Liver (tissue), 9 donors: ENCODE results near the gene RPTOR. TPM values are rescaled to one million over a fixed set of nuclear protein-coding genes. Genes with fewer than 3 reads are reported as not detected.

Experiments
- DNase-seq: peaks from one replicate; pipeline ENCODE4 v3.0.0-alpha.2; 2017; ENCODE audit warnings: low spot score
- H3K27ac ChIP-seq, 2 donors: one replicate each; pipeline ENCODE4 v1.7.0; 2013; ENCODE audit warnings: inconsistent platforms in 2 of 2, low read length in 2 of 2, control low read depth in 1 of 2, low read depth in 1 of 2, mild to moderate bottlenecking in 1 of 2
- H3K27me3 ChIP-seq, 4 donors: one replicate each; pipeline versions ENCODE4 v1.6.1 to v1.7.0; 2013; ENCODE audit warnings: low read length in 3 of 4, inconsistent platforms in 1 of 4, mild to moderate bottlenecking in 1 of 4, moderate library complexity in 1 of 4; ENCODE audit not compliant: control insufficient read depth in 4 of 4, insufficient read depth in 4 of 4
- H3K36me3 ChIP-seq, 4 donors: one replicate each; pipeline versions ENCODE4 v1.6.1 to v1.7.0; 2013; ENCODE audit warnings: low read length in 3 of 4, mild to moderate bottlenecking in 3 of 4, low read depth in 1 of 4, moderate library complexity in 1 of 4; ENCODE audit not compliant: control insufficient read depth in 4 of 4, insufficient read depth in 3 of 4
- H3K4me1 ChIP-seq, 4 donors: one replicate each; pipeline versions ENCODE4 v1.6.1 to v1.7.0; 2013; ENCODE audit warnings: low read length in 3 of 4, mild to moderate bottlenecking in 3 of 4, moderate library complexity in 1 of 4; ENCODE audit not compliant: control insufficient read depth in 4 of 4, insufficient read depth in 4 of 4
- H3K4me3 ChIP-seq, 3 donors: one replicate each; pipeline versions ENCODE4 v1.6.1 to v1.7.0; 2013; ENCODE audit warnings: low read length in 3 of 3, control low read depth in 1 of 3, low read depth in 1 of 3, mild to moderate bottlenecking in 1 of 3
- H3K9ac ChIP-seq, 2 donors: one replicate each; pipeline ENCODE4 v1.7.0; 2013; ENCODE audit warnings: low read length in 2 of 2, mild to moderate bottlenecking in 2 of 2, moderate library complexity in 2 of 2, control low read depth in 1 of 2, low read depth in 1 of 2
- H3K9me3 ChIP-seq, 4 donors: one replicate each; pipeline versions ENCODE4 v1.6.1 to v1.7.0; 2013; ENCODE audit warnings: low read length in 3 of 4; ENCODE audit not compliant: control insufficient read depth in 4 of 4
- ATF3 ChIP-seq: IDR thresholded peaks from 2 replicates; pipeline ENCODE4 v1.6.1; 2016; ENCODE audit warnings: antibody characterized with exemption
- EGR1 ChIP-seq, 2 donors: IDR thresholded peaks; 2 replicates each; pipeline ENCODE4 v1.6.1; 2016 to 2018; ENCODE audit warnings: antibody characterized with exemption in 2 of 2, low read depth in 2 of 2
- FOXA1 ChIP-seq: IDR thresholded peaks from 2 replicates; pipeline ENCODE4 v1.6.1; 2016; ENCODE audit warnings: antibody characterized with exemption
- FOXA2 ChIP-seq: IDR thresholded peaks from 2 replicates; pipeline ENCODE4 v1.6.1; 2016; ENCODE audit warnings: antibody characterized with exemption
- GABPA ChIP-seq, 2 donors: IDR thresholded peaks in 1 of 2; conservative IDR thresholded peaks in 1 of 2; 2 replicates each; pipeline ENCODE4 v1.6.1; 2016; ENCODE audit warnings: antibody characterized with exemption in 2 of 2, mild to moderate bottlenecking in 1 of 2, moderate library complexity in 1 of 2
- HNF4A ChIP-seq, 2 donors: conservative IDR thresholded peaks; 2 replicates each; pipeline ENCODE4 v1.6.1; 2016; ENCODE audit warnings: antibody characterized with exemption in 2 of 2, mild to moderate bottlenecking in 2 of 2
- HNF4G ChIP-seq: IDR thresholded peaks from 2 replicates; pipeline ENCODE4 v1.6.1; 2016; ENCODE audit warnings: antibody characterized with exemption
- JUND ChIP-seq, 2 donors: IDR thresholded peaks; 2 replicates each; pipeline ENCODE4 v1.6.1; 2016; ENCODE audit warnings: antibody characterized with exemption in 2 of 2
- NR2F2 ChIP-seq: IDR thresholded peaks from 2 replicates; pipeline ENCODE4 v1.6.1; 2016; ENCODE audit warnings: antibody characterized with exemption
- RAD21 ChIP-seq, 2 donors: IDR thresholded peaks; 2 replicates each; pipeline ENCODE4 v1.6.1; 2016; ENCODE audit warnings: antibody characterized with exemption in 2 of 2, mild to moderate bottlenecking in 2 of 2
- RXRA ChIP-seq, 2 donors: IDR thresholded peaks; 2 replicates each; pipeline ENCODE4 v1.6.1; 2017 to 2018; ENCODE audit warnings: antibody characterized with exemption in 2 of 2, mild to moderate bottlenecking in 1 of 2
- SP1 ChIP-seq: IDR thresholded peaks from 2 replicates; pipeline ENCODE4 v1.6.1; 2018; ENCODE audit warnings: antibody characterized with exemption, mild to moderate bottlenecking
- TAF1 ChIP-seq: conservative IDR thresholded peaks from 2 replicates; pipeline ENCODE4 v1.6.1; 2016; ENCODE audit warnings: antibody characterized with exemption, mild to moderate bottlenecking
- YY1 ChIP-seq: IDR thresholded peaks from 2 replicates; pipeline ENCODE4 v1.6.1; 2016; ENCODE audit warnings: antibody characterized with exemption, mild to moderate bottlenecking
- WGBS: extraction: QIAGEN DNeasy Blood & Tissue Kit; methylation state at CpG from one replicate; pipeline ENCODE4 v1.1.7; 2013; 5-methylcytosine and 5-hydroxymethylcytosine counted together
- polyA plus RNA-seq, 2 donors: library from polyadenylated mRNA; stranded (reverse) in 1 of 2; unstranded in 1 of 2; fragments of 200-250 nt in 1 of 2; fragments of >200 nt in 1 of 2; fragmentation: Nextera tagmentation in 1 of 2; extraction: Ambion mirVana in 1 of 2; gene quantifications; one replicate each; pipeline versions ENCODE4 v1.2.1 to v1.2.3, GENCODE V29; 2013 to 2015
- total RNA-seq, 2 donors: library from RNA; depleted of rRNA; stranded (reverse); fragments of >200 nt; gene quantifications; one replicate each; pipeline ENCODE4 v1.2.3, GENCODE V29; 2014
- TF ChIP-seq, protein P1 (sequence below): fragments of 150-350 bp; IDR thresholded peaks from 2 replicates; pipeline ENCODE4 v1.5.1; 2017; ENCODE audit warnings: improper control_type of control experiment, low read depth, low read length; ENCODE audit not compliant: missing input control
- TF ChIP-seq, protein P2 (sequence below): IDR thresholded peaks from 2 replicates; pipeline ENCODE4 v1.6.1; 2016; ENCODE audit warnings: antibody characterized with exemption
- TF ChIP-seq, protein P3 (sequence below): IDR thresholded peaks from 2 replicates; pipeline ENCODE4 v1.6.1; 2016; ENCODE audit warnings: antibody characterized with exemption
- TF ChIP-seq, protein P4 (sequence below): IDR thresholded peaks from 2 replicates; pipeline ENCODE4 v1.6.1; 2016; ENCODE audit warnings: antibody characterized with exemption, mild to moderate bottlenecking
- donor health status: healthy.
- donor health status: healthy.
- donor health status: healthy.
- donor health status: healthy.
- donor health status: healthy.

Gene RPTOR
- total and polyA plus RNA-seq, 4 donors: 4.8 to 25.4 (median 11.6) TPM

GRCh38 chr17:80853076-80853475 is 308.4 kb downstream of the RPTOR start:
- peaks cover 0 to 16% (median 7%) of the 10 kb centered on the region in 4 donors for H3K36me3 ChIP-seq
- no peaks in the 10 kb centered on the region for H3K9me3 ChIP-seq

GRCh38 chr17:80854220-80854619 is 309.6 kb downstream of the RPTOR start:
- Histone ChIP-seq H3K4me3 (no peak overlapping the region), H3K27me3 (no peaks in the 10 kb centered on the region), H3K4me1 (no peaks in the 10 kb centered on the region), H3K9ac (no peak overlapping the region), H3K36me3 (peaks cover 0 to 10% (median 5%) of the 10 kb centered on the region in 4 donors), H3K9me3 (no peaks in the 10 kb centered on the region), H3K27ac (no peak overlapping the region)
- no peak for DNase-seq
- WGBS: 98% methylated on average over 10 of the region's 10 CpGs
- TF ChIP-seq HNF4A (conservative IDR thresholded peaks at IDR 0.05) (no peak), JUND (IDR thresholded peaks at IDR 0.05) (no peak), ATF3 (no peak), RAD21 (IDR thresholded peaks at IDR 0.05) (no peak), SP1 (no peak), NR2F2 (no peak), YY1 (no peak), HNF4G (no peak), GABPA (IDR thresholded peaks at IDR 0.05 in 1 of 2, conservative IDR thresholded peaks at IDR 0.05 in 1 of 2) (no peak), RXRA (IDR thresholded peaks at IDR 0.05) (no peak), FOXA2 (no peak), TAF1 (no peak), EGR1 (IDR thresholded peaks at IDR 0.05; ENCODE audit: low read depth in 2 of 2) (no peak)
- TF ChIP-seq, protein P1, sequence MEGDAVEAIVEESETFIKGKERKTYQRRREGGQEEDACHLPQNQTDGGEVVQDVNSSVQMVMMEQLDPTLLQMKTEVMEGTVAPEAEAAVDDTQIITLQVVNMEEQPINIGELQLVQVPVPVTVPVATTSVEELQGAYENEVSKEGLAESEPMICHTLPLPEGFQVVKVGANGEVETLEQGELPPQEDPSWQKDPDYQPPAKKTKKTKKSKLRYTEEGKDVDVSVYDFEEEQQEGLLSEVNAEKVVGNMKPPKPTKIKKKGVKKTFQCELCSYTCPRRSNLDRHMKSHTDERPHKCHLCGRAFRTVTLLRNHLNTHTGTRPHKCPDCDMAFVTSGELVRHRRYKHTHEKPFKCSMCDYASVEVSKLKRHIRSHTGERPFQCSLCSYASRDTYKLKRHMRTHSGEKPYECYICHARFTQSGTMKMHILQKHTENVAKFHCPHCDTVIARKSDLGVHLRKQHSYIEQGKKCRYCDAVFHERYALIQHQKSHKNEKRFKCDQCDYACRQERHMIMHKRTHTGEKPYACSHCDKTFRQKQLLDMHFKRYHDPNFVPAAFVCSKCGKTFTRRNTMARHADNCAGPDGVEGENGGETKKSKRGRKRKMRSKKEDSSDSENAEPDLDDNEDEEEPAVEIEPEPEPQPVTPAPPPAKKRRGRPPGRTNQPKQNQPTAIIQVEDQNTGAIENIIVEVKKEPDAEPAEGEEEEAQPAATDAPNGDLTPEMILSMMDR: no peak
- TF ChIP-seq, protein P2, sequence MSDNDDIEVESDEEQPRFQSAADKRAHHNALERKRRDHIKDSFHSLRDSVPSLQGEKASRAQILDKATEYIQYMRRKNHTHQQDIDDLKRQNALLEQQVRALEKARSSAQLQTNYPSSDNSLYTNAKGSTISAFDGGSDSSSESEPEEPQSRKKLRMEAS: no peak
- TF ChIP-seq, protein P3, sequence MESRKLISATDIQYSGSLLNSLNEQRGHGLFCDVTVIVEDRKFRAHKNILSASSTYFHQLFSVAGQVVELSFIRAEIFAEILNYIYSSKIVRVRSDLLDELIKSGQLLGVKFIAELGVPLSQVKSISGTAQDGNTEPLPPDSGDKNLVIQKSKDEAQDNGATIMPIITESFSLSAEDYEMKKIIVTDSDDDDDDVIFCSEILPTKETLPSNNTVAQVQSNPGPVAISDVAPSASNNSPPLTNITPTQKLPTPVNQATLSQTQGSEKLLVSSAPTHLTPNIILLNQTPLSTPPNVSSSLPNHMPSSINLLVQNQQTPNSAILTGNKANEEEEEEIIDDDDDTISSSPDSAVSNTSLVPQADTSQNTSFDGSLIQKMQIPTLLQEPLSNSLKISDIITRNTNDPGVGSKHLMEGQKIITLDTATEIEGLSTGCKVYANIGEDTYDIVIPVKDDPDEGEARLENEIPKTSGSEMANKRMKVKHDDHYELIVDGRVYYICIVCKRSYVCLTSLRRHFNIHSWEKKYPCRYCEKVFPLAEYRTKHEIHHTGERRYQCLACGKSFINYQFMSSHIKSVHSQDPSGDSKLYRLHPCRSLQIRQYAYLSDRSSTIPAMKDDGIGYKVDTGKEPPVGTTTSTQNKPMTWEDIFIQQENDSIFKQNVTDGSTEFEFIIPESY: no peak
- TF ChIP-seq, protein P4, sequence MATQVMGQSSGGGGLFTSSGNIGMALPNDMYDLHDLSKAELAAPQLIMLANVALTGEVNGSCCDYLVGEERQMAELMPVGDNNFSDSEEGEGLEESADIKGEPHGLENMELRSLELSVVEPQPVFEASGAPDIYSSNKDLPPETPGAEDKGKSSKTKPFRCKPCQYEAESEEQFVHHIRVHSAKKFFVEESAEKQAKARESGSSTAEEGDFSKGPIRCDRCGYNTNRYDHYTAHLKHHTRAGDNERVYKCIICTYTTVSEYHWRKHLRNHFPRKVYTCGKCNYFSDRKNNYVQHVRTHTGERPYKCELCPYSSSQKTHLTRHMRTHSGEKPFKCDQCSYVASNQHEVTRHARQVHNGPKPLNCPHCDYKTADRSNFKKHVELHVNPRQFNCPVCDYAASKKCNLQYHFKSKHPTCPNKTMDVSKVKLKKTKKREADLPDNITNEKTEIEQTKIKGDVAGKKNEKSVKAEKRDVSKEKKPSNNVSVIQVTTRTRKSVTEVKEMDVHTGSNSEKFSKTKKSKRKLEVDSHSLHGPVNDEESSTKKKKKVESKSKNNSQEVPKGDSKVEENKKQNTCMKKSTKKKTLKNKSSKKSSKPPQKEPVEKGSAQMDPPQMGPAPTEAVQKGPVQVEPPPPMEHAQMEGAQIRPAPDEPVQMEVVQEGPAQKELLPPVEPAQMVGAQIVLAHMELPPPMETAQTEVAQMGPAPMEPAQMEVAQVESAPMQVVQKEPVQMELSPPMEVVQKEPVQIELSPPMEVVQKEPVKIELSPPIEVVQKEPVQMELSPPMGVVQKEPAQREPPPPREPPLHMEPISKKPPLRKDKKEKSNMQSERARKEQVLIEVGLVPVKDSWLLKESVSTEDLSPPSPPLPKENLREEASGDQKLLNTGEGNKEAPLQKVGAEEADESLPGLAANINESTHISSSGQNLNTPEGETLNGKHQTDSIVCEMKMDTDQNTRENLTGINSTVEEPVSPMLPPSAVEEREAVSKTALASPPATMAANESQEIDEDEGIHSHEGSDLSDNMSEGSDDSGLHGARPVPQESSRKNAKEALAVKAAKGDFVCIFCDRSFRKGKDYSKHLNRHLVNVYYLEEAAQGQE: no peak

More at GRCh38 chr17:80853076-80853475, 308.4 kb downstream of the RPTOR start:
- Histone ChIP-seq H3K4me3 (no peak overlapping the region), H3K27me3 (no peaks in the 10 kb centered on the region), H3K9ac (no peak overlapping the region), H3K4me1 (no peaks in the 10 kb centered on the region), H3K27ac (no peak overlapping the region)
- no peak for TF ChIP-seq YY1
- TF ChIP-seq RXRA (IDR thresholded peaks at IDR 0.05): no peak
- TF ChIP-seq HNF4A (conservative IDR thresholded peaks at IDR 0.05): no peak
- no peak for TF ChIP-seq TAF1
- no peak for TF ChIP-seq RAD21 (IDR thresholded peaks at IDR 0.05)
- no peak for TF ChIP-seq FOXA2
- TF ChIP-seq, protein P2: no peak
- TF ChIP-seq SP1: no peak
- TF ChIP-seq, protein P4: no peak
- no peak for TF ChIP-seq FOXA1
- no peak for TF ChIP-seq JUND (IDR thresholded peaks at IDR 0.05)
- no peak for DNase-seq
- WGBS: 84% methylated on average over 16 of the region's 16 CpGs
